Measurements from ENCODE around the gene SEC14L1.

- TF ChIP-seq, protein P1, sequence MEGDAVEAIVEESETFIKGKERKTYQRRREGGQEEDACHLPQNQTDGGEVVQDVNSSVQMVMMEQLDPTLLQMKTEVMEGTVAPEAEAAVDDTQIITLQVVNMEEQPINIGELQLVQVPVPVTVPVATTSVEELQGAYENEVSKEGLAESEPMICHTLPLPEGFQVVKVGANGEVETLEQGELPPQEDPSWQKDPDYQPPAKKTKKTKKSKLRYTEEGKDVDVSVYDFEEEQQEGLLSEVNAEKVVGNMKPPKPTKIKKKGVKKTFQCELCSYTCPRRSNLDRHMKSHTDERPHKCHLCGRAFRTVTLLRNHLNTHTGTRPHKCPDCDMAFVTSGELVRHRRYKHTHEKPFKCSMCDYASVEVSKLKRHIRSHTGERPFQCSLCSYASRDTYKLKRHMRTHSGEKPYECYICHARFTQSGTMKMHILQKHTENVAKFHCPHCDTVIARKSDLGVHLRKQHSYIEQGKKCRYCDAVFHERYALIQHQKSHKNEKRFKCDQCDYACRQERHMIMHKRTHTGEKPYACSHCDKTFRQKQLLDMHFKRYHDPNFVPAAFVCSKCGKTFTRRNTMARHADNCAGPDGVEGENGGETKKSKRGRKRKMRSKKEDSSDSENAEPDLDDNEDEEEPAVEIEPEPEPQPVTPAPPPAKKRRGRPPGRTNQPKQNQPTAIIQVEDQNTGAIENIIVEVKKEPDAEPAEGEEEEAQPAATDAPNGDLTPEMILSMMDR (IDR thresholded peaks at IDR 0.05): no peak
- TF ChIP-seq POLR2A (IDR thresholded peaks at IDR 0.05): no peak
Observed at GRCh38 chr17:77211681-77212080, 70.9 kb downstream of the SEC14L1 start.
